ENCODE results near the gene USP22. TPM values are rescaled to one million over a fixed set of nuclear protein-coding genes. Genes with fewer than 3 reads are reported as not detected.

The USP22 gene
- total RNA-seq, 1 donor from 2014 or later, result 79.1 TPM

DNA sequence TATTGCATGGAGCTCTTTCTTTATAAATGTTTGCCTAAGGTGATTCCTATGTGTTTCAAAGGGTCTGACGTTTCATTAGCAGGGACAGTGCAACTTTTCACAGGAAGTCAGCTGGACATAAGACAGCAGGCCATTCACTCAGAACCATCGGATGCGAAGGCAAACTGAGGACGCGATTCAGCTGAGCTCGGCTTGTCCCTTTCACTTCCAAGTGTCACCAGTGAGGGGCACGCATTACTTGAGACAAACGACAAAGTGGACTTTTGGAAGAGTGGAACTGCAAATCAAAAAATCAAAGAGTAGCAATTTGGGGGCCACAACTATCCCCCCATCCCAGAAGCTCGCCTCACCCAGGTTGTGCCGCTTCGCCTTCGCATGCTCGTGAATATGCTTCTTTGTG lies 14.6 kb downstream of the USP22 start:
- Histone ChIP-seq H3K9me3 (no peaks in the 10 kb centered on the region), H3K27me3 (no peaks in the 10 kb centered on the region), H3K4me1 (peaks cover 76% of the 10 kb centered on the region), H3K27ac (no peak overlapping the region), H3K4me3 (no peak overlapping the region), H3K36me3 (peaks cover 0 to 52% of the 10 kb centered on the region in 2 donors)
- intact Hi-C loops (cut with DNase I), result no loop called here
- DNase-seq (ENCODE audit: extremely low spot score in 2 of 2), result no peak
- no peak for TF ChIP-seq POLR2AphosphoS5 (IDR thresholded peaks at IDR 0.05; ENCODE audit: insufficient read depth in 1 of 2, low read depth in 1 of 2)
- TF ChIP-seq POLR2A (IDR thresholded peaks at IDR 0.05), result no peak
- TF ChIP-seq CTCF (IDR thresholded peaks at IDR 0.05), result no peak

- TF ChIP-seq CTCF (IDR thresholded peaks at IDR 0.05) (no peak), POLR2AphosphoS5 (IDR thresholded peaks at IDR 0.05; ENCODE audit: insufficient read depth in 1 of 2, low read depth in 1 of 2) (no peak), POLR2A (IDR thresholded peaks at IDR 0.05) (no peak)
- peaks cover 71% of the 10 kb centered on the region for H3K4me1 ChIP-seq
- intact Hi-C loops (cut with DNase I), result no loop called here
- H3K27me3 ChIP-seq, result no peaks in the 10 kb centered on the region
- no peak overlapping the region for H3K27ac ChIP-seq
- H3K4me3 ChIP-seq, result no peak overlapping the region
- H3K9me3 ChIP-seq, result no peaks in the 10 kb centered on the region
- H3K36me3 ChIP-seq, result peaks cover 0 to 52% of the 10 kb centered on the region in 2 donors
- no peak for DNase-seq (ENCODE audit: extremely low spot score in 2 of 2)
Measured at GRCh38 chr17:21027031-21027430, 15.8 kb downstream of the USP22 start.

GRCh38 chr17:21025451-21025850 lies 17.4 kb downstream of the USP22 start:
- Histone ChIP-seq H3K27ac (no peak overlapping the region), H3K4me3 (no peak overlapping the region), H3K9me3 (no peaks in the 10 kb centered on the region), H3K27me3 (no peaks in the 10 kb centered on the region), H3K36me3 (peaks cover 0 to 63% of the 10 kb centered on the region in 2 donors), H3K4me1 (peaks cover 71% of the 10 kb centered on the region)
- intact Hi-C loops (cut with DNase I), result no loop called here
- TF ChIP-seq CTCF (IDR thresholded peaks at IDR 0.05), result no peak
- no peak for TF ChIP-seq POLR2AphosphoS5 (IDR thresholded peaks at IDR 0.05; ENCODE audit: insufficient read depth in 1 of 2, low read depth in 1 of 2)
- TF ChIP-seq POLR2A (IDR thresholded peaks at IDR 0.05), result no peak
- DNase-seq (ENCODE audit: extremely low spot score in 2 of 2), result no peak

DNA sequence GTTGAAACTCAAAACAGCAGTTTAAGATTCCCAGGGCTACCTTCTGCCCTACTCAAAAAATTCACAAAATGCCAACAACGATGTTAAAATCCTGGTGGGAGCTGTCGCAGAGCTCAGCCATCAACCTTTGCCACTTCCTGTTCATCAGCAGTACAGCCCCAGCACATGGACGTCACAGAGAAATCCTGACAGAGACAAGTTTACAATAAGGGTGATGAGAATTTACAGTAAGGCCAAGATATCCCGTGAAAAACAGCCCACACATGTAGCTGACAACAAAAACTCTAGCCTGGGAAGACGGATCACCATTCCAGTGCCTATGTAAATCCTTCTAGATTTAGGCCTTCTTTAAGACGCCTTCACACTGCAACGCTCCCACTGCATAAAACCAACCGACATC lies 18.8 kb downstream of the USP22 start:
- H3K4me3 ChIP-seq, result no peak overlapping the region
- TF ChIP-seq CTCF (IDR thresholded peaks at IDR 0.05) (no peak), POLR2A (IDR thresholded peaks at IDR 0.05) (no peak), POLR2AphosphoS5 (IDR thresholded peaks at IDR 0.05; ENCODE audit: insufficient read depth in 1 of 2, low read depth in 1 of 2) (no peak)
- H3K4me1 ChIP-seq, result peaks cover 59% of the 10 kb centered on the region
- H3K27me3 ChIP-seq, result no peaks in the 10 kb centered on the region
- peaks cover 3 to 75% of the 10 kb centered on the region in 2 donors for H3K36me3 ChIP-seq
- no peak overlapping the region for H3K27ac ChIP-seq
- intact Hi-C loops (cut with DNase I), result no loop called here
- no peak for DNase-seq (ENCODE audit: extremely low spot score in 2 of 2)
- H3K9me3 ChIP-seq, result no peaks in the 10 kb centered on the region

GRCh38 chr17:21021208-21021803 lies 21.5 kb downstream of the USP22 start:
- H3K27me3 ChIP-seq, result no peaks in the 10 kb centered on the region
- intact Hi-C loops (cut with DNase I), result no loop called here
- H3K36me3 ChIP-seq, result peaks cover 3 to 81% of the 10 kb centered on the region in 2 donors
- H3K4me3 ChIP-seq, result no peak overlapping the region
- no peak overlapping the region for H3K27ac ChIP-seq
- TF ChIP-seq POLR2AphosphoS5 (IDR thresholded peaks at IDR 0.05; ENCODE audit: insufficient read depth in 1 of 2, low read depth in 1 of 2), result no peak
- TF ChIP-seq CTCF (IDR thresholded peaks at IDR 0.05), result no peak
- TF ChIP-seq POLR2A (IDR thresholded peaks at IDR 0.05), result no peak
- H3K9me3 ChIP-seq, result no peaks in the 10 kb centered on the region
- no peak for DNase-seq (ENCODE audit: extremely low spot score in 2 of 2)
- peaks cover 49% of the 10 kb centered on the region for H3K4me1 ChIP-seq
